CD4-positive, alpha-beta T cell treated with Interleukin-2 at 100 ng/mL for 4 hours (primary cell): ENCODE results near the gene NDUFA7.
"Not testable (repeated sequence)": the region's sequence is repeated elsewhere in the genome, so short reads cannot be mapped to it uniquely, and the experiment has no call there.

ENCODE experiments used
- DNase-seq: peaks from one replicate; pipeline ENCODE4 v3.0.0-alpha.2; 2020; ENCODE audit warnings: low spot score

The NDUFA7 gene

GRCh38 chr19:8264248-8264647, 56.9 kb downstream of the NDUFA7 start:
- DNase-seq = not testable (repeated sequence)

GRCh38 chr19:8262431-8262830, 58.7 kb downstream of the NDUFA7 start:
- DNase-seq = no peak

- no peak for DNase-seq
Measured at GRCh38 chr19:8261881-8262280, 59.3 kb downstream of the NDUFA7 start.

GRCh38 chr19:8261347-8261746, 59.8 kb downstream of the NDUFA7 start:
- no peak for DNase-seq
